Thyroid gland (tissue), 4 donors: ENCODE results near the gene HTRA3. TPM values are rescaled to one million over a fixed set of nuclear protein-coding genes. Genes with fewer than 3 reads are reported as not detected.

ENCODE experiments used
- DNase-seq, 2 donors: peaks; one replicate each; pipeline ENCODE4 v3.0.0-alpha.2; 2019
- H3K27ac ChIP-seq, 3 donors: fragments of 200-600 bp; sonication (generic); 1 replicate in 2 of 3; 2 replicates in 1 of 3; pipeline ENCODE4 v1.5.1; 2016 to 2019; ENCODE audit warnings: mild to moderate bottlenecking in 1 of 3, moderate library complexity in 1 of 3
- H3K27me3 ChIP-seq: fragments of 200-600 bp; sonication (generic); one replicate; pipeline ENCODE4 v1.5.1; 2019
- H3K36me3 ChIP-seq, 2 donors: fragments of 200-600 bp; sonication (generic); one replicate each; pipeline ENCODE4 v1.5.1; 2016 to 2019
- H3K4me1 ChIP-seq, 2 donors: fragments of 200-600 bp; sonication (generic); one replicate each; pipeline ENCODE4 v1.5.1; 2017 to 2019
- H3K4me3 ChIP-seq, 3 donors: fragments of 200-600 bp; sonication (generic); replicated peaks in 1 of 3; 1 replicate in 2 of 3; 2 replicates in 1 of 3; pipeline ENCODE4 v1.5.1; 2016; ENCODE audit warnings: mild to moderate bottlenecking in 1 of 3
- H3K9me3 ChIP-seq: fragments of 200-600 bp; sonication (generic); one replicate; pipeline ENCODE4 v1.5.1; 2017
- CTCF ChIP-seq, 6 experiments: fragments of 200-600 bp in 3 of 6; fragments of 450-650 bp in 3 of 6; sonication (generic) in 3 of 6; IDR thresholded peaks; one replicate each; pipeline ENCODE4 v1.5.1; 2016 to 2019; ENCODE audit warnings: antibody characterized with exemption in 6 of 6, mild to moderate bottlenecking in 2 of 6, inconsistent platforms in 1 of 6, moderate library complexity in 1 of 6
- POLR2A ChIP-seq, 2 donors: fragments of 450-650 bp; IDR thresholded peaks; one replicate each; pipeline ENCODE4 v1.6.1; 2017; ENCODE audit warnings: antibody characterized with exemption in 2 of 2, mild to moderate bottlenecking in 2 of 2, moderate library complexity in 1 of 2
- WGBS, 2 donors: methylation state at CpG; one replicate each; pipeline ENCODE4 v1.1.5; 2017; 5-methylcytosine and 5-hydroxymethylcytosine counted together
- intact Hi-C: fragments of 100-400 bp; cut with DNase I; formaldehyde crosslinking; loops from one replicate; pipeline ENCODE4 v1.15.1; 2023
- total RNA-seq, 4 donors: library from RNA; depleted of rRNA; stranded (reverse); fragments of >200 nt; gene quantifications; one replicate each; pipeline ENCODE4 v1.2.3, GENCODE V29; 2016

The HTRA3 gene
- total RNA-seq, 4 donors from 2014 or later: 6.9 to 38.3 (median 14.0) TPM

DNA sequence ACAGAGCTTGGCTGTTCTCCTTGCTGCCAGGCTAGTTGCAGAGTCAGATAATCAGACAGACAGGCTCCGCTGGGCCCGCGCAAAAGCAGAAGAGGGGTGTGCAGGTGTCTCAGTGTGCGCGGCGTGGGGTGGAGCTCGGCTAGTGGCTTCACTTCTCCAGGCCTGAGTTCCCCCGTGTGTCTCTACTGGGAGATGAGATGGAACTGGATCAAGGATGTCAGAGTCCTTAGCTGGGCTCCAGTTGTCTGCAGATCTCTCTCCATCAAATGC lies 21.1 kb downstream of the HTRA3 start:
- Histone ChIP-seq H3K27ac (no peak overlapping the region), H3K27me3 (no peaks in the 10 kb centered on the region), H3K36me3 (no peaks in the 10 kb centered on the region), H3K4me3 (no peak overlapping the region), H3K9me3 (no peaks in the 10 kb centered on the region), H3K4me1 (no peaks in the 10 kb centered on the region)
- intact Hi-C loops: no loop called here
- 93 to 96% methylated on average over 7 to 8 of the region's 8 CpGs for WGBS, 2 donors
- no peak for TF ChIP-seq CTCF (IDR thresholded peaks at IDR 0.05)
- no peak for TF ChIP-seq POLR2A (IDR thresholded peaks at IDR 0.05)
- DNase-seq: no peak

DNA sequence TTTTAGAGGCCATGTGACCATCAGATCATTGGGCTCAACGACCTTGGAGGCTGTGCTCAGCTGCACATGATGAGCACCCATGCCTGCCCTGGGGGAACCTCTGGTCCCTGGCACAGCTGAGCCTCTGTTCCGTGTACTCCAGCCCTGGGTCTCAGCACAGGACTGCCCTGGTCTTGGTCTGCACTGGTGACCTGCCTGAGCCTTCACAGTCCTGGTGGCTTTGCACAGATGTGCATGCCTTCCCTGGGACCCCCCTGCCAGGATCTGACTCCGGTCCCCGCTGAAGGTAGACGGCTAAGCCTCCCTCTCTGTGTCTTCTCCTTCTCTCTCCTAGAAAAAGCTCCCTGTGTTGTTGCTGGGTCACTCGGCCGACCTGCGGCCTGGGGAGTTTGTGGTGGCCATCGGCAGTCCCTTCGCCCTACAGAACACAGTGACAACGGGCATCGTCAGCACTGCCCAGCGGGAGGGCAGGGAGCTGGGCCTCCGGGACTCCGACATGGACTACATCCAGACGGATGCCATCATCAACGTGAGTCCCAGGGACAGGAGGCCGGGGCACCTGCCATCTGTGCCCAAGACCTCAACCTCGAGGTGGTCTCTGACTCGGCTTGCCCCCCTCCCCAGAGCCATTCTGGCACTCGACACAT lies 21.6 kb downstream of the HTRA3 start:
- DNase-seq: no peak
- no peaks in the 10 kb centered on the region for H3K27me3 ChIP-seq
- WGBS, 2 donors: 89 to 93% methylated on average over 8 to 11 of the region's 21 CpGs
- no peaks in the 10 kb centered on the region for H3K36me3 ChIP-seq
- no peaks in the 10 kb centered on the region for H3K9me3 ChIP-seq
- no peak overlapping the region for H3K27ac ChIP-seq
- no peak overlapping the region for H3K4me3 ChIP-seq
- H3K4me1 ChIP-seq: no peaks in the 10 kb centered on the region
- TF ChIP-seq POLR2A (IDR thresholded peaks at IDR 0.05): no peak
- TF ChIP-seq CTCF (IDR thresholded peaks at IDR 0.05): no peak
- intact Hi-C loops: no loop called here

- 90 to 94% methylated on average over 18 of the region's 19 CpGs for WGBS, 2 donors
Observed at GRCh38 chr4:8291701-8292477, 22.3 kb downstream of the HTRA3 start.

GRCh38 chr4:8292478-8293107 lies 23.0 kb downstream of the HTRA3 start:
- no peaks in the 10 kb centered on the region for H3K36me3 ChIP-seq
- TF ChIP-seq CTCF (IDR thresholded peaks at IDR 0.05): no peak
- no peak for TF ChIP-seq POLR2A (IDR thresholded peaks at IDR 0.05)
- H3K27ac ChIP-seq: no peak overlapping the region
- H3K4me3 ChIP-seq: no peak overlapping the region
- no peak for DNase-seq
- intact Hi-C loops: no loop called here
- no peaks in the 10 kb centered on the region for H3K9me3 ChIP-seq
- WGBS, 2 donors: 89 to 91% methylated on average over 7 to 8 of the region's 8 CpGs
- no peaks in the 10 kb centered on the region for H3K27me3 ChIP-seq
- no peaks in the 10 kb centered on the region for H3K4me1 ChIP-seq

More at GRCh38 chr4:8291701-8292477, 22.3 kb downstream of the HTRA3 start:
- no peaks in the 10 kb centered on the region for H3K27me3 ChIP-seq
- H3K4me3 ChIP-seq: no peak overlapping the region
- DNase-seq: no peak
- no peaks in the 10 kb centered on the region for H3K36me3 ChIP-seq
- H3K27ac ChIP-seq: no peak overlapping the region
- no peaks in the 10 kb centered on the region for H3K4me1 ChIP-seq
- TF ChIP-seq POLR2A (IDR thresholded peaks at IDR 0.05): no peak
- no peak for TF ChIP-seq CTCF (IDR thresholded peaks at IDR 0.05)
- intact Hi-C loops: no loop called here
- no peaks in the 10 kb centered on the region for H3K9me3 ChIP-seq
